ENCODE results near the gene MLLT6.

Gene MLLT6

GRCh38 chr17:38712593-38712992 lies 7.5 kb downstream of the MLLT6 start:
- Histone ChIP-seq H3K9ac (no peak overlapping the region), H3K27me3 (ENCODE audit: insufficient read depth, low read depth) (no peaks in the 10 kb centered on the region), H3K4me2 (no peak overlapping the region), H2AFZ (ENCODE audit: low read depth) (no peak overlapping the region), H3K36me3 (ENCODE audit: insufficient read depth) (no peaks in the 10 kb centered on the region; the same call in 1 of the 2 replicates), H3K27ac (no peak overlapping the region), H3K4me3 (IDR thresholded peaks at IDR 0.05; ENCODE audit: insufficient read depth, low read depth, low read length) (no peak overlapping the region), H4K20me1 (ENCODE audit: insufficient read depth) (no peaks in the 10 kb centered on the region), H3K4me1 (ENCODE audit: low read depth, poor library complexity, severe bottlenecking) (no peaks in the 10 kb centered on the region), H3K79me2 (ENCODE audit: insufficient read depth, low read depth) (peaks cover 13% of the 10 kb centered on the region; the same call in 1 of the 2 replicates)
- TF ChIP-seq CTCF (conservative IDR thresholded peaks at IDR 0.05; ENCODE audit: low read depth, low read length) = no peak

GRCh38 chr17:38713456-38714075 lies 8.5 kb downstream of the MLLT6 start:
- no peaks in the 10 kb centered on the region for H3K4me1 ChIP-seq (ENCODE audit: low read depth, poor library complexity, severe bottlenecking)
- H3K36me3 ChIP-seq (ENCODE audit: insufficient read depth) = no peaks in the 10 kb centered on the region
- H3K4me2 ChIP-seq = no peak overlapping the region
- no peak overlapping the region for H3K27ac ChIP-seq
- H4K20me1 ChIP-seq (ENCODE audit: insufficient read depth) = no peaks in the 10 kb centered on the region
- H3K27me3 ChIP-seq (ENCODE audit: insufficient read depth, low read depth) = no peaks in the 10 kb centered on the region
- H3K79me2 ChIP-seq (ENCODE audit: insufficient read depth, low read depth) = 0 out of 2 replicates have a peak, but pooled peaks cover 8% of the 10 kb centered on the region
- H3K4me3 ChIP-seq (IDR thresholded peaks at IDR 0.05; ENCODE audit: insufficient read depth, low read depth, low read length) = no peak overlapping the region
- H2AFZ ChIP-seq (ENCODE audit: low read depth) = no peak overlapping the region
- TF ChIP-seq CTCF (conservative IDR thresholded peaks at IDR 0.05; ENCODE audit: low read depth, low read length) = no peak
- no peak overlapping the region for H3K9ac ChIP-seq

- no peak overlapping the region for H3K9ac ChIP-seq
- H4K20me1 ChIP-seq (ENCODE audit: insufficient read depth) = no peaks in the 10 kb centered on the region
- H3K4me1 ChIP-seq (ENCODE audit: low read depth, poor library complexity, severe bottlenecking) = no peaks in the 10 kb centered on the region
- H3K27me3 ChIP-seq (ENCODE audit: insufficient read depth, low read depth) = no peaks in the 10 kb centered on the region
- no peaks in the 10 kb centered on the region for H3K79me2 ChIP-seq (ENCODE audit: insufficient read depth, low read depth)
- no peak overlapping the region for H2AFZ ChIP-seq (ENCODE audit: low read depth)
- H3K27ac ChIP-seq = no peak overlapping the region
- H3K4me3 ChIP-seq (IDR thresholded peaks at IDR 0.05; ENCODE audit: insufficient read depth, low read depth, low read length) = no peak overlapping the region
- TF ChIP-seq CTCF (conservative IDR thresholded peaks at IDR 0.05; ENCODE audit: low read depth, low read length) = no peak
- H3K36me3 ChIP-seq (ENCODE audit: insufficient read depth) = no peaks in the 10 kb centered on the region
- no peak overlapping the region for H3K4me2 ChIP-seq
These were observed 10.3 kb downstream of the MLLT6 start for GRCh38 chr17:38715216-38715943.

DNA sequence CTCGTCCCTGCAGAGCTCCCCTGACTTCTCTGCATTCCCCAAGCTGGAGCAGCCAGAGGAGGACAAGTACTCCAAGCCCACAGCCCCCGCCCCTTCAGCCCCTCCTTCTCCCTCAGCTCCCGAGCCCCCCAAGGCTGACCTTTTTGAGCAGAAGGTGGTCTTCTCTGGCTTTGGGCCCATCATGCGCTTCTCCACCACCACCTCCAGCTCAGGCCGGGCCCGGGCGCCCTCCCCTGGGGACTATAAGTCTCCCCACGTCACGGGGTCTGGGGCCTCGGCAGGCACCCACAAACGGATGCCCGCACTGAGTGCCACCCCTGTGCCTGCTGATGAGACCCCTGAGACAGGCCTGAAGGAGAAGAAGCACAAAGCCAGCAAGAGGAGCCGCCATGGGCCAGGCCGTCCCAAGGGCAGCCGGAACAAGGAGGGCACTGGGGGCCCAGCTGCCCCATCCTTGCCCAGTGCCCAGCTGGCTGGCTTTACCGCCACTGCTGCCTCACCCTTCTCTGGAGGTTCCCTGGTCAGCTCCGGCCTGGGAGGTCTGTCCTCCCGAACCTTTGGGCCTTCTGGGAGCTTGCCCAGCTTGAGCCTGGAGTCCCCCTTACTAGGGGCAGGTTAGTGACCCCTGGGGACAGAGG lies 11.4 kb downstream of the MLLT6 start:
- Histone ChIP-seq H3K4me1 (ENCODE audit: low read depth, poor library complexity, severe bottlenecking) (no peaks in the 10 kb centered on the region), H4K20me1 (ENCODE audit: insufficient read depth) (no peaks in the 10 kb centered on the region), H3K4me2 (no peak overlapping the region), H3K27ac (no peak overlapping the region), H3K36me3 (ENCODE audit: insufficient read depth) (no peaks in the 10 kb centered on the region), H3K4me3 (IDR thresholded peaks at IDR 0.05; ENCODE audit: insufficient read depth, low read depth, low read length) (no peak overlapping the region), H3K9ac (no peak overlapping the region), H3K79me2 (ENCODE audit: insufficient read depth, low read depth) (no peaks in the 10 kb centered on the region), H3K27me3 (ENCODE audit: insufficient read depth, low read depth) (no peaks in the 10 kb centered on the region), H2AFZ (ENCODE audit: low read depth) (no peak overlapping the region)
- TF ChIP-seq CTCF (conservative IDR thresholded peaks at IDR 0.05; ENCODE audit: low read depth, low read length) = no peak

Measured in KMS-11 (cell line).